Common myeloid progenitor, CD34-positive (primary cell): ENCODE results near the gene ZNF837.
"Not testable (repeated sequence)": the region's sequence is repeated elsewhere in the genome, so short reads cannot be mapped to it uniquely, and the experiment has no call there.

Experiments used
- CTCF ChIA-PET: fragments of 350-600 bp; sonication (Branson Sonifier 250); formaldehyde crosslinking; loops from one replicate; lab custom pipeline; 2021; ENCODE audit warnings: antibody characterized with exemption; lab: Charles Lee
- POLR2A ChIA-PET: fragments of 350-600 bp; sonication (Branson Sonifier 250); formaldehyde crosslinking; loops from one replicate; lab custom pipeline; 2021; ENCODE audit warnings: antibody characterized with exemption; lab: Charles Lee
- DNase-seq, 3 donors: peaks; one replicate each; pipeline versions ENCODE4 v3.0.0 to v3.0.0-alpha.2; 2013
- H3K27ac ChIP-seq, 2 experiments: 1 replicate in 1 of 2; 2 replicates in 1 of 2; pipeline ENCODE4 v1.7.0; 2013; ENCODE audit warnings: inconsistent platforms in 2 of 2, low read length in 2 of 2, mild to moderate bottlenecking in 2 of 2, low read depth in 1 of 2, moderate library complexity in 1 of 2; ENCODE audit not compliant: severe bottlenecking in 2 of 2, insufficient read depth in 1 of 2, poor library complexity in 1 of 2
- H3K27me3 ChIP-seq, 5 experiments: replicated peaks in 2 of 5; 1 replicate in 3 of 5; 2 replicates in 2 of 5; pipeline versions ENCODE4 v1.6.1 to v1.7.0; 2013; ENCODE audit warnings: low read length in 4 of 5, mild to moderate bottlenecking in 2 of 5, moderate library complexity in 2 of 5, inconsistent platforms in 1 of 5; ENCODE audit not compliant: insufficient read depth in 5 of 5, control insufficient read depth in 4 of 5
- H3K36me3 ChIP-seq, 4 experiments: 1 replicate in 2 of 4; 2 replicates in 2 of 4; pipeline versions ENCODE4 v1.6.1 to v1.7.0; 2013; ENCODE audit warnings: low read length in 3 of 4, control low read depth in 1 of 4, mild to moderate bottlenecking in 1 of 4; ENCODE audit not compliant: control insufficient read depth in 4 of 4, insufficient read depth in 4 of 4
- H3K4me1 ChIP-seq, 4 experiments: 1 replicate in 3 of 4; 2 replicates in 1 of 4; pipeline versions ENCODE4 v1.6.1 to v1.7.1; 2013; ENCODE audit warnings: low read length in 3 of 4, mild to moderate bottlenecking in 3 of 4, control low read depth in 1 of 4, inconsistent platforms in 1 of 4, moderate library complexity in 1 of 4; ENCODE audit not compliant: control insufficient read depth in 4 of 4, insufficient read depth in 4 of 4; ENCODE audit errors: control extremely low read depth in 1 of 4
- H3K4me3 ChIP-seq, 7 experiments: 1 replicate in 4 of 7; 2 replicates in 3 of 7; pipeline versions ENCODE4 v1.5.1 to v1.7.0; 2013; ENCODE audit warnings: mild to moderate bottlenecking in 7 of 7, low read length in 6 of 7, moderate library complexity in 6 of 7, inconsistent platforms in 2 of 7, low read depth in 2 of 7, control low read depth in 1 of 7; ENCODE audit not compliant: insufficient read depth in 4 of 7, control insufficient read depth in 1 of 7; ENCODE audit errors: extremely low read depth in 1 of 7
- H3K9me3 ChIP-seq, 5 experiments: 1 replicate in 4 of 5; 2 replicates in 1 of 5; pipeline versions ENCODE4 v1.6.1 to v1.7.1; 2013; ENCODE audit warnings: low read length in 4 of 5, mild to moderate bottlenecking in 2 of 5, inconsistent platforms in 1 of 5, low read depth in 1 of 5, moderate library complexity in 1 of 5; ENCODE audit not compliant: control insufficient read depth in 4 of 5, insufficient read depth in 2 of 5; ENCODE audit errors: control extremely low read depth in 1 of 5
- WGBS: methylation state at CpG from one replicate; pipeline ENCODE4 v1.1.5; 2013; ENCODE audit not compliant: insufficient coverage; 5-methylcytosine and 5-hydroxymethylcytosine counted together

Gene ZNF837

DNA sequence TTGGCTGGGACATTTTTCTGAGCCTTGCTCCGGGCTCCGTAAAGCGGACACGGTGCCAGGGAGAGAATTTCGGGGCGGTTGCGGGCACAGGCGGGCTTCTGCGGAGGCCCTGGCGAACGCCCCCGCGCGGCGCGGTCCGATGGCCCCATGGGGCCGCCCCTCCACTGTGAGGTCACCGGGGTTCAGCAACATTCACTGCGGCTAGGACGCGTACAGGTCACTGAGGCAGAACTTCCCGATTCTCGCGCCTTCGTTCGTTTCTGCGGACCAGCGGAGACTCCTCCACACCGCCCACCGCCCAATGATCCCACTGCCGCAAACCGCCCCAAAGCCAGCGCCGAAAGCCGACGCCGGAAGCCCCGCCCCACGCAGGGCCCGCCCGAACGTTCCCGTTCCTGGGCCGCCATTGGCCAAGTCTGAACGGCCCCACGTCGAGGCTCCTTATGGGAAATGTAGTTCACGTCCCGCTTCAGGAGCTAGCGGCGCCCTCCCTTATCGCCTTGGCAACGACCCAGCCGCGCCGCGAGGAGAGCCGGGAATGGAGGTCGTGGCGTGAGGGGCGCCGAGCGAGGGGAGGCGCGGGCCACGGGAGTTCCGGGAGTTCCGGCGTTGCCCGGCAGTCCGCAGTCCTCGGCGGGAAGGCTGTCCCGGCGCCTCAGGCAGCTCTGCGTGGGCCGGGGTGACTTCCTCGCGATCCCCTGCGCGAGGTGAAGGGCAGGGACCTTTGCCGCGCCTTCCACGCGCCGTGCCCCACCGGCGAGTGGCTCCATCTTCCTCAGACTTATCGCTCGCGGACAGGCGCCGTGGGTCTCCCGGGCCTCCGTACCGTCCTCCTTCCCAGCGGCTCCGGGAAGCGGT lies 27.6 kb upstream of the ZNF837 start, which contains the start of gene ZNF584:
Gene ZNF584, plus strand, starts transcription at position 498 of the 858 bp plus-strand sequence. CDS start 499 bp downstream, outside the sequence.
- WGBS = 0% methylated on average over 83 of the region's 100 CpGs
- ChIA-PET CTCF (interaction anchor here (0.6 to 1.2 kb wide), 4 partner anchors 9 to 82 kb away, joined by 3 to 4 read pairs (median 4); partner anchors contain the start of genes ZNF497 and ZSCAN22), POLR2A (interaction anchor here (0.9 kb wide), 1 partner anchor 46 kb away, joined by 3 read pairs; the partner anchor contains the start of gene ZNF497)

DNA sequence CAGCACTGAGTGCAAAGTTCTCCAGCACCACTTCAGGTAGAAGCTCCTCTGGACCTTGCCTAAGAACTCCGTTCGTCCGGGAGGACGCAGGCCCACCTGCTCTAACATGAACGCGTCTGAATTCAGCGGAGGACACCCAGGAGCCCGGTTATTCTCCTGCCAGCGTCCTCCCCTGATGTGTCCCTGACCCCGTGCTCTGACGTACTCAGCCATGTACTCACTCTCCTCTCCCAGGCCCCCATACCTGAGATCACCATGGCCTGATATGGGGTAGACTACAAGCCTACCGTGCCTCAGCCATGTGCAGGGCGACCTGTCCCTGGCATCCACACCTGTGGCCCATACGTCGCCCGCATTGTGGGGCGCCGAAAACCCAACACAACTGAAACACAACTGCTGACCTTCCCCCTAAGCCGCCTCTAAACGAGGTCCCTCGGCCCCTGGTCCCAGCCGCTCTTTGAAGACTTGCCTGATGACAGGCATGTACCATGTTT lies 26.9 kb upstream of the ZNF837 start:
- Histone ChIP-seq H3K9me3 (no peaks in the 10 kb centered on the region), H3K27ac (peak overlapping the region; percentile 59 to 92), H3K4me3 (peak overlapping the region; percentile 75 to 98 (median 89)), H3K36me3 (peaks cover 0 to 2% (median 0%) of the 10 kb centered on the region in 4 experiments), H3K4me1 (peaks cover 2 to 31% (median 26%) of the 10 kb centered on the region in 4 experiments), H3K27me3 (no peaks in the 10 kb centered on the region)
- CTCF ChIA-PET = interaction anchor here (1.1 to 1.4 kb wide), 3 partner anchors 9 to 44 kb away, joined by 3 to 4 read pairs (median 4); no protein-coding TSS in a partner anchor
- 27% methylated on average over 22 of the region's 22 CpGs for WGBS
- DNase-seq = no peak
- POLR2A ChIA-PET = interaction anchor here (0.9 kb wide), 1 partner anchor 46 kb away, joined by 3 read pairs; the partner anchor contains the start of gene ZNF497

More for the DNA sequence above, 27.6 kb upstream of the ZNF837 start, which contains the start of gene ZNF584:
- DNase-seq = peak; percentile 95 to 97 (median 97)
- Histone ChIP-seq H3K27ac (peak within 1 kb of the TSS; percentile 59 to 92), H3K36me3 (peaks cover 0 to 2% (median 0%) of the 10 kb centered on the region in 4 experiments), H3K9me3 (no peaks in the 10 kb centered on the region), H3K4me3 (peak within 1 kb of the TSS; percentile 75 to 98 (median 89)), H3K4me1 (peaks cover 2 to 31% (median 26%) of the 10 kb centered on the region in 4 experiments), H3K27me3 (no peaks in the 10 kb centered on the region)

DNA sequence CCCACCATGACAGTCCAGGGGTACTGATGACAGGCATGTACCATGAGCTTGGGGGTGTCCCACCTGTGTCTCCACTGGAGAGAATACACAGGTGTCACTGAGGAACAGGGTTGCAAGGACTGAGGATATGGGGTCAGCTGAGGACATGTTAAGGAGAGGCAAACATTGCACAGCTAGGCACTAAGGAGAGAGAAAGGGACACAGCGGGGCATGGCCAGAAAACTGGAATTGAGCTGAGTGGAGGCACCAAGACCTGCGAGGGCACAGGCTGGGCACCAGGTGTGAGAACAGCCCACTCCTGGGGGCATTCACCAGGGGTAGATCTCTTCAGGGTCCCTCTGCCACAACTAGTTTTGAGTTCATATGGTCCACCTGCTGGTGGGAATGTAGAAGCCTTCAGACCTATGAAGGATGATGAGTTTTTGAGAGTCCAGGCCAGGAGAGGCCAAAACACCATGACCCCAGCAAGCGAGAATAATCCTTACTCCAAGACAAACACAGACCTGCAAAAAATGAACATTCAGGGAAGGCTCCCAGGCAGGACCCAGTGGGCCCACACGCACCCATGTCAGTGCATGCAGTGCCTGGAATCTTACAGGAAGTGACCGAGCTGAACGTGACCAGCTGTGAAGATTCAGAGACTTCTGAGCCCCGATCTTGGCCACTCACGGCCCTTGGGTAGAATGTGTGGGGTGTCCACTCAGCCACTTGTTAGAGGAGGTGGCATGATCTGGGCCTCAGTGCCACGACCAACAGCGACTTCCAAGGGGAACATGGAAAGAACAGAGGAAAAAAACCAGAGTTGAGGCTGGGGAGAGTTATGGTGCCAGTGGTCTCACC lies 26.2 kb upstream of the ZNF837 start:
- peak overlapping the region in 6 of 7 experiments; percentile 75 to 98 (median 90) for H3K4me3 ChIP-seq
- ChIA-PET CTCF (interaction anchor here (1.1 to 1.4 kb wide), 7 partner anchors 10 to 78 kb away, joined by 3 to 8 read pairs (median 4); no protein-coding TSS in a partner anchor), POLR2A (no interaction called here)
- H3K4me1 ChIP-seq = peaks cover 2 to 34% (median 29%) of the 10 kb centered on the region in 4 experiments
- 76% methylated on average over 10 of the region's 10 CpGs for WGBS
- H3K36me3 ChIP-seq = no peaks in the 10 kb centered on the region
- H3K27ac ChIP-seq = peak overlapping the region in 1 of 2 experiments; percentile 92
- peak in 2 of 3 donors; percentile 40 to 46 for DNase-seq
- no peaks in the 10 kb centered on the region for H3K9me3 ChIP-seq
- H3K27me3 ChIP-seq = no peaks in the 10 kb centered on the region

DNA sequence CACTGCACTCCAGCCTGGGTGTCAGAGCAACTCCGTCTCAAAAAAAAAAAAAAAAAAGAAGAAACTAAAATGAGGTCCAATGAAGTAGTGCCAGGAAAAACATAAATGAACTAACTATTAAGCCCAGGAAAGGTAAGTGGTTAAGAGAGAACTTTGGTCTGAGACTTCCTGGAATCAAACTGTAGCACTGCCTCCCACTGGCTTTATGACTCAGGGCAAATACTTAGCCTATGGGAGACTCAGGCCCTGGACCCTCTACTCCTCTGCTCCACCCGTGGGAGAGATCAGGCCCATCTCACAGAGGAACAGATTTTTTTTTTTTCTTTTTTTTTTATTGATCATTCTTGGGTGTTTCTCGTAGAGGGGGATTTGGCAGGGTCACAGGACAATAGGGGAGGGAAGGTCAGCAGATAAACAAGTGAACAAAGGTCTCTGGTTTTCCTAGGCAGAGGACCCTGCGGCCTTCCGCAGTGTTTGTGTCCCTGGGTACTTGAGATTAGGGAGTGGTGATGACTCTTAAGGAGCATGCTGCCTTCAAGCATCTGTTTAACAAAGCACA lies 23.2 kb upstream of the ZNF837 start:
- H3K4me3 ChIP-seq, H3K27me3 ChIP-seq, H3K27ac ChIP-seq, POLR2A ChIA-PET, H3K9me3 ChIP-seq, H3K36me3 ChIP-seq: not testable (repeated sequence)
- CTCF ChIA-PET = interaction anchor here (0.6 to 1.4 kb wide), 3 partner anchors 14 to 75 kb away, joined by 3 read pairs; no protein-coding TSS in a partner anchor
- WGBS = no CpG with 5 or more reads among the region's 5 CpGs
- peak in 1 of 3 donors; percentile 40 for DNase-seq
- H3K4me1 ChIP-seq = peaks cover 0 to 33% (median 29%) of the 10 kb centered on the region in 4 experiments

DNA sequence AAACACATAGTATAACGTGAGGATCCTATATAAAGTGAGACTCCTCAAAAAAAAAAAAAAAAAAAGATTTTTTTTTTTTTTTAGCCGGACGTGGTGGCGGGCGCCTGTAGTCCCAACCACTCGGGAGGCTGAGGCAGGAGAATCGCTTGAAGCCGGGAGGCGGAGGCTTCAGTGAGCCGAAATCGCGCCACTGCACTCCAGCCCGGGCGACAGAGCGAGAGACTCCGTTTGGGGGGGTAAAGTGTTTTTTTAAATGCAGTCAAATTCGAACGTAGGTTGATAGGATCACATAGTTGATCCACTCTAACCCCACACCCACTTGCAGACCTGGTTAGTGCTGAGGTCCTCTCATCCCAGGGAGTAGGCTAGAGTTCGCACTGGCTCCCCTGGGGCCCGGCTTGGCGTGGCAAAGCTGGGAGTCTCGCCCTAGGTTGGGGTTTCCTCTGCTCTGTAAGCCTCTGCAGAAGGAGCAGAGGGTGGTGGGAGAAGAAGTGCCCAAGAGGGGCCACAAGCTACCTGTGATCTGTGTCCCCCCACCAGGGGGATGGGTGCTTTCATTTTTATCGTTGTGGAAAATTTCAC lies 21.1 kb upstream of the ZNF837 start:
- WGBS = 40% methylated on average over 11 of the region's 23 CpGs
- H3K9me3 ChIP-seq = no peaks in the 10 kb centered on the region
- H3K4me3 ChIP-seq = peak overlapping the region; percentile 24 to 89 (median 71)
- DNase-seq = no peak
- ChIA-PET CTCF (no interaction called here), POLR2A (no interaction called here)
- peak overlapping the region in 1 of 2 experiments; percentile 71 for H3K27ac ChIP-seq
- no peaks in the 10 kb centered on the region for H3K36me3 ChIP-seq
- H3K27me3 ChIP-seq = peaks cover 0 to 17% (median 11%) of the 10 kb centered on the region in 5 experiments
- peaks cover 0 to 18% (median 15%) of the 10 kb centered on the region in 4 experiments for H3K4me1 ChIP-seq
